ENCODE results near the gene GATA3.

The GATA3 gene

GRCh38 chr10:8052341-8052955 lies 2.0 kb upstream of the GATA3 start:
- DNase-seq: no peak

DNA sequence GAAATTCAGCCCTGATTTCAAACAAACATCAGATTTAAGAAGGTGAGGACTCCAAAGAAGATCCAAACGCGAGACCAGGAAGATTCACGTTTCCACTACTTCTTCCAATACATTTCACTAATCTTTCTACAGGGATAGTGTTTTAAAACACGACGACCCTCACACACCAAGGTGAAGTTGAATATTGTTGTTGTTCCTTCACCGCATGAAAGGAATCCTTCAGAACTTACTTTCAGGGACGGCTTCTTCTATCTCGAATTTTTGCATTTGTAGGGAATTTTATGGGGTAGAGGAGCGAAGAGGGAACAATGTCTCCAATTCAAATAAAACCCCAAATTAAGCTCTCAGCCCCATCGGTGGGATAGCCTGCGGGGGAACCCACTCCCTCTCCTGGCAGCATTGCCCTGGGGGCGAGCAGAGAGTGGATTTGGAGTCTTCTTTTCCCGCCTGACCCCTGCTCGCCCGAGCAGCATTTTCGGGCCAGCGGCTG lies 1.5 kb upstream of the GATA3 start:
- no peak for DNase-seq

GRCh38 chr10:8053446-8054243 lies 843 bp upstream of the GATA3 start:
- peak; percentile 94 for DNase-seq

DNA sequence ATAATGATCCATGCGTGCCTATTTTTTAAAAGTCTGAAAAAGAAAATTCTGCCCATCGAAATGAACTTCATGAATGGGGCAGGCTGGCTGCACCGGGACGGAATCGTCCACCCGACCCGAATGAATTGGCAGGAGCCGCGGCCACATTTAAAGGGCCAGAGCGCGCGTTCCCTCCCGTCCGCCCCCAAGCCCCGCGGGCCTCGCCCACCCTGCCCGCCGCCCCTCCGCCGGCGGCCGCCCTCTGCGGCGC lies 319 bp upstream of the GATA3 start:
- DNase-seq: no peak

- no peak for DNase-seq
Observed at GRCh38 chr10:8055420-8056349, 1.2 kb downstream of the GATA3 start.

DNA sequence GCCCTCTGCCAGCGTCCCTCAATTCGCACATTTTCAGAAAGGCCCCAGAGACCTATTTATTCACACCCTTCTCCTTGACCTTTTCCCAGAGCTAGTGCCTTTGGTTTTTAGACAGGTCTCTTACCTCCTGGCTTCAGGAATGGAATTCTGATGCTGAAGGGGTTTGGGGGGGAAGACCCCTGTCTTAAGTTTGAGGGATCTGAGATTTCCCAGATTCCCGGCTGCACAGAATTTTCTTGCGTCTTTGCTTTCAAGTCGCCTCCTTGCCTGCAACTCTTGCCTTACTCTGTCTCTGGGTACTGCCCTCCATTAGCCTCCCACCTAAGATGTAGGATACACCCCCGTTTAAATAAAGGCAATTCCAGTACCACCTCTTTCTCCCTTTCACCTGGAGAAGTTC lies 1.9 kb downstream of the GATA3 start:
- DNase-seq: no peak

GRCh38 chr10:8056871-8057331 lies 2.4 kb downstream of the GATA3 start:
- peak in 1 of 2 experiments; percentile 45 for DNase-seq

- DNase-seq: no peak
Observed at GRCh38 chr10:8057636-8058273, 3.3 kb downstream of the GATA3 start.

DNA sequence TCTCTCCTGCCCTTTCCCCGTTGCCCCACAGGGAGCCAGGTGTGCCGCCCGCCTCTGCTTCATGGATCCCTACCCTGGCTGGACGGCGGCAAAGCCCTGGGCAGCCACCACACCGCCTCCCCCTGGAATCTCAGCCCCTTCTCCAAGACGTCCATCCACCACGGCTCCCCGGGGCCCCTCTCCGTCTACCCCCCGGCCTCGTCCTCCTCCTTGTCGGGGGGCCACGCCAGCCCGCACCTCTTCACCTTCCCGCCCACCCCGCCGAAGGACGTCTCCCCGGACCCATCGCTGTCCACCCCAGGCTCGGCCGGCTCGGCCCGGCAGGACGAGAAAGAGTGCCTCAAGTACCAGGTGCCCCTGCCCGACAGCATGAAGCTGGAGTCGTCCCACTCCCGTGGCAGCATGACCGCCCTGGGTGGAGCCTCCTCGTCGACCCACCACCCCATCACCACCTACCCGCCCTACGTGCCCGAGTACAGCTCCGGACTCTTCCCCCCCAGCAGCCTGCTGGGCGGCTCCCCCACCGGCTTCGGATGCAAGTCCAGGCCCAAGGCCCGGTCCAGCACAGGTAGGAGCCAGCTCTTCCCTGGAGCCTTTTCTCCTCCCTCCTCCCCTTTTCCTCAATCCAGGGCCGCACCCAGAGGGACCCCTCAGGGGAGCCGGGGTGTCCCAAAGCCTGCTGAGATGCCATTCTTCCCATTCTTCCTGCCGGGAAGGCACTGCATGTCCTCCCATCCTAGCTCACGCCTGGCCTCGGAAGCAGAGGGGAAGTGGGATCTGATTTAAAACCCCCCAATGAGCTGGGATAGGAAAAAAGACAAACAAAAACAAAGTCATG lies 4.0 kb downstream of the GATA3 start:
- no peak for DNase-seq

GRCh38 chr10:8059191-8059936 lies 4.9 kb downstream of the GATA3 start:
- DNase-seq: no peak

- no peak for DNase-seq
Observed at GRCh38 chr10:8060010-8060703, 5.7 kb downstream of the GATA3 start.

GRCh38 chr10:8060704-8061121 lies 6.2 kb downstream of the GATA3 start:
- DNase-seq: no peak

GRCh38 chr10:8061274-8062211 lies 7.1 kb downstream of the GATA3 start:
- DNase-seq: no peak

GRCh38 chr10:8063128-8063908 lies 8.8 kb downstream of the GATA3 start:
- no peak for DNase-seq

- DNase-seq: no peak
Observed at GRCh38 chr10:8063935-8064334, 9.4 kb downstream of the GATA3 start.

DNA sequence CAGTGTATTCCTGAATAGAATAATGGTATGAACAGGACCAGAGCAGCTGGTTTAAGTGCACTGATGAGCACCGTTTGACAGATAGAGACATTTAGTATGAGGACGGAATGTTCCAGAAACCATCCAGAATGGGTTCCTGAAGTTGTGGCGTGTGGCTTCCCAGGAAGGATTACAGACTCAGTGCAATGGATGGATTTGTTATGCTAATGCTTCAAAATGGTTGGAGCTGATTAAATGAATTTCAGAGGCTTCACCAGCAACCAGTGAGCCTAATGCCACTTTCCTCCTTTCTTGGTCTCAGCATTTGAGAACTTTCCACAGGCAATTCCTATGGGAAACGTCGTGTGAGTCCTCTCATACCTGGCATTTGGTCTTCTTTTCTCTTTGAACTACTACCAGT lies 9.9 kb downstream of the GATA3 start:
- DNase-seq: no peak

- DNase-seq: no peak
Observed at GRCh38 chr10:8065651-8066050, 11.2 kb downstream of the GATA3 start.

- no peak for DNase-seq
Observed at GRCh38 chr10:8066124-8066523, 11.6 kb downstream of the GATA3 start.

- DNase-seq: no peak
Observed at GRCh38 chr10:8066797-8067196, 12.3 kb downstream of the GATA3 start.
